Neural crest cell (in vitro differentiated cells): Measurements from ENCODE around the gene RAVER2. TPM values are rescaled to one million over a fixed set of nuclear protein-coding genes. Genes with fewer than 3 reads are reported as not detected.
A peak's percentile ranks its signal among the peaks of the same experiment; 100 is the strongest.
"Not testable (repeated sequence)": the region's sequence is repeated elsewhere in the genome, so short reads cannot be mapped to it uniquely, and the experiment has no call there.

Source experiments
- DNase-seq: peaks from one replicate; pipeline ENCODE4 v3.0.0; 2021; ENCODE audit warnings: low read depth, mixed read lengths, low spot score
- H3K27ac Mint-ChIP-seq: one replicate; pipeline ENCODE4 v1.8.0; 2021; ENCODE audit warnings: mild to moderate bottlenecking, mixed read lengths; ENCODE audit not compliant: unreplicated experiment
- H3K27me3 Mint-ChIP-seq: 2 replicates; pipeline ENCODE4 v1.8.0; 2021; ENCODE audit warnings: low read depth, mild to moderate bottlenecking, mixed read lengths
- H3K36me3 Mint-ChIP-seq: 2 replicates; pipeline ENCODE4 v1.8.0; 2021; ENCODE audit warnings: low read depth, mild to moderate bottlenecking, mixed read lengths
- H3K4me1 Mint-ChIP-seq: 2 replicates; pipeline ENCODE4 v1.8.0; 2021; ENCODE audit warnings: mixed read lengths
- H3K4me3 Mint-ChIP-seq: one replicate; pipeline ENCODE4 v1.8.0; 2021; ENCODE audit warnings: mild to moderate bottlenecking, mixed read lengths
- H3K9me3 Mint-ChIP-seq: 2 replicates; pipeline ENCODE4 v1.8.0; 2021; ENCODE audit warnings: mixed read lengths
- long read RNA-seq: library from polyadenylated mRNA; unstranded; transcript quantifications from one replicate; pipeline ENCODE4 v2.0.0, GENCODE V29; 2020
- total RNA-seq: library from RNA; stranded (reverse); gene quantifications from 2 replicates; pipeline ENCODE4 v1.2.1, GENCODE V29; 2021
- TF ChIP-seq, protein P1 (sequence below): fragments of 200-600 bp; sonication (generic); conservative IDR thresholded peaks from 2 replicates; pipeline ENCODE4 v1.5.0; 2021; ENCODE audit warnings: antibody characterized with exemption, mild to moderate bottlenecking

The RAVER2 gene, protein sequence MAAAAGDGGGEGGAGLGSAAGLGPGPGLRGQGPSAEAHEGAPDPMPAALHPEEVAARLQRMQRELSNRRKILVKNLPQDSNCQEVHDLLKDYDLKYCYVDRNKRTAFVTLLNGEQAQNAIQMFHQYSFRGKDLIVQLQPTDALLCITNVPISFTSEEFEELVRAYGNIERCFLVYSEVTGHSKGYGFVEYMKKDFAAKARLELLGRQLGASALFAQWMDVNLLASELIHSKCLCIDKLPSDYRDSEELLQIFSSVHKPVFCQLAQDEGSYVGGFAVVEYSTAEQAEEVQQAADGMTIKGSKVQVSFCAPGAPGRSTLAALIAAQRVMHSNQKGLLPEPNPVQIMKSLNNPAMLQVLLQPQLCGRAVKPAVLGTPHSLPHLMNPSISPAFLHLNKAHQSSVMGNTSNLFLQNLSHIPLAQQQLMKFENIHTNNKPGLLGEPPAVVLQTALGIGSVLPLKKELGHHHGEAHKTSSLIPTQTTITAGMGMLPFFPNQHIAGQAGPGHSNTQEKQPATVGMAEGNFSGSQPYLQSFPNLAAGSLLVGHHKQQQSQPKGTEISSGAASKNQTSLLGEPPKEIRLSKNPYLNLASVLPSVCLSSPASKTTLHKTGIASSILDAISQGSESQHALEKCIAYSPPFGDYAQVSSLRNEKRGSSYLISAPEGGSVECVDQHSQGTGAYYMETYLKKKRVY
- 27.5 and 27.8 TPM in 2 replicates for total RNA-seq
- long read RNA-seq, full-length matches to known transcripts, result 2 of 11 reads
- long read RNA-seq, partial matches to known transcripts, result 8 of 11 reads
- long read RNA-seq, other reads (novel, unspliced or antisense), result 1 of 11 reads

- DNase-seq, result peak; percentile 77
- peaks cover 8% of the 10 kb centered on the region for H3K27me3 Mint-ChIP-seq
- peaks cover 29% of the 10 kb centered on the region for H3K4me1 Mint-ChIP-seq
- H3K36me3 Mint-ChIP-seq, result no peaks in the 10 kb centered on the region
- H3K4me3 Mint-ChIP-seq, result peak within 1 kb of the TSS; percentile 98
- no peaks in the 10 kb centered on the region for H3K9me3 Mint-ChIP-seq
- peak within 1 kb of the TSS; percentile 87 for H3K27ac Mint-ChIP-seq
- TF ChIP-seq, protein P1, sequence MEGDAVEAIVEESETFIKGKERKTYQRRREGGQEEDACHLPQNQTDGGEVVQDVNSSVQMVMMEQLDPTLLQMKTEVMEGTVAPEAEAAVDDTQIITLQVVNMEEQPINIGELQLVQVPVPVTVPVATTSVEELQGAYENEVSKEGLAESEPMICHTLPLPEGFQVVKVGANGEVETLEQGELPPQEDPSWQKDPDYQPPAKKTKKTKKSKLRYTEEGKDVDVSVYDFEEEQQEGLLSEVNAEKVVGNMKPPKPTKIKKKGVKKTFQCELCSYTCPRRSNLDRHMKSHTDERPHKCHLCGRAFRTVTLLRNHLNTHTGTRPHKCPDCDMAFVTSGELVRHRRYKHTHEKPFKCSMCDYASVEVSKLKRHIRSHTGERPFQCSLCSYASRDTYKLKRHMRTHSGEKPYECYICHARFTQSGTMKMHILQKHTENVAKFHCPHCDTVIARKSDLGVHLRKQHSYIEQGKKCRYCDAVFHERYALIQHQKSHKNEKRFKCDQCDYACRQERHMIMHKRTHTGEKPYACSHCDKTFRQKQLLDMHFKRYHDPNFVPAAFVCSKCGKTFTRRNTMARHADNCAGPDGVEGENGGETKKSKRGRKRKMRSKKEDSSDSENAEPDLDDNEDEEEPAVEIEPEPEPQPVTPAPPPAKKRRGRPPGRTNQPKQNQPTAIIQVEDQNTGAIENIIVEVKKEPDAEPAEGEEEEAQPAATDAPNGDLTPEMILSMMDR, result peak; percentile 61
These were observed at the start of gene RAVER2 for GRCh38 chr1:64744492-64745180. Gene RAVER2 (plus strand): TSS chr1:64745075. CDS start chr1:64745173, 98 bp downstream.

DNA sequence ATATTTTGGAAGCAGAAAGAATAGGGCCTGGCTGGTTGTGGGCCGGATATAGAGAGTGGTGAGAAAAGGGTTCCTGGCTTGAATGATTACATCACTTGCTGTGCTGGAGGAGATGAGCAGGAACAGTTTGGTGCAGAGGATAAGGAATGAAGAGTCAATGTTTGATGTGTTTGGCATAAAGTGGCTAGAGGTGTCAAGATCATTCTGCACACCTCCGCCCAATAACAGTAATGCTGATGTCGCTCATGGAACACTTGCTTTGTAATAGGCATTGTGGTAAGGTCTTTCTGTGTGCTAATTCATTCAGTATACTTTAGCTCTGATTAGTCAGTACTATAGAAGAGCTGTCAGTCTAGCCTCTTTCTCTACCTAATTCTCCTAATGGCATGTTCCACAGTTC lies 48.0 kb upstream of the RAVER2 start:
- no peaks in the 10 kb centered on the region for H3K9me3 Mint-ChIP-seq
- H3K27ac Mint-ChIP-seq, result no peak overlapping the region
- H3K4me1 Mint-ChIP-seq, result peaks cover 21% of the 10 kb centered on the region
- peaks cover 3% of the 10 kb centered on the region for H3K36me3 Mint-ChIP-seq
- no peak overlapping the region for H3K4me3 Mint-ChIP-seq
- H3K27me3 Mint-ChIP-seq, result no peaks in the 10 kb centered on the region
- DNase-seq, result no peak
- TF ChIP-seq, protein P1, result no peak

DNA sequence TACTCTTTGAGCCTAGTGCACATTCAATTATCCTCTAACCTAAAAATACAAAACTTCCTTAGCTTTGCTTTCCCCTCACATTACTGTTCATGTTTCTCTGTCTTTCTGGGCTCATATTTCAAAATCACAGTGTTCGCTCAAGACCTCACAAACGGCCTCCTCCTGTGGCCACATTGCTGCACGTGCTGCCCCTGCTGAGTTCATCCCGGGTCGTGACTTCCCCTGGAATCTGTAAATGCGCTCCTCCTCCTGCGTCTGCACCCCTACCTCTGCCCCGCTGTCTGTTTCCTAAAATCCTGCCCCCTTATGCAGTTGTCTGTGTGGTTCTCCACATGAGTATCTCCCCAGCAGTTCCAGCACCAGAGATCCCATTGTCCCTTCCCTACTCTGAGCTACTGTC lies 45.5 kb upstream of the RAVER2 start:
- TF ChIP-seq, protein P1, result no peak
- H3K27ac Mint-ChIP-seq, result no peak overlapping the region

GRCh38 chr1:64701071-64701470 lies 43.8 kb upstream of the RAVER2 start:
- DNase-seq, result no peak
- H3K27ac Mint-ChIP-seq, result no peak overlapping the region
- H3K36me3 Mint-ChIP-seq, result no peaks in the 10 kb centered on the region
- H3K4me3 Mint-ChIP-seq, result no peak overlapping the region
- TF ChIP-seq, protein P1, result no peak
- peaks cover 16% of the 10 kb centered on the region for H3K4me1 Mint-ChIP-seq
- peaks cover 2% of the 10 kb centered on the region for H3K9me3 Mint-ChIP-seq
- H3K27me3 Mint-ChIP-seq, result no peaks in the 10 kb centered on the region

More for the DNA sequence above, 45.5 kb upstream of the RAVER2 start:
- Mint-ChIP-seq H3K36me3 (no peaks in the 10 kb centered on the region), H3K9me3 (peaks cover 2% of the 10 kb centered on the region), H3K4me1 (peaks cover 16% of the 10 kb centered on the region), H3K4me3 (no peak overlapping the region), H3K27me3 (no peaks in the 10 kb centered on the region)
- no peak for DNase-seq

DNA sequence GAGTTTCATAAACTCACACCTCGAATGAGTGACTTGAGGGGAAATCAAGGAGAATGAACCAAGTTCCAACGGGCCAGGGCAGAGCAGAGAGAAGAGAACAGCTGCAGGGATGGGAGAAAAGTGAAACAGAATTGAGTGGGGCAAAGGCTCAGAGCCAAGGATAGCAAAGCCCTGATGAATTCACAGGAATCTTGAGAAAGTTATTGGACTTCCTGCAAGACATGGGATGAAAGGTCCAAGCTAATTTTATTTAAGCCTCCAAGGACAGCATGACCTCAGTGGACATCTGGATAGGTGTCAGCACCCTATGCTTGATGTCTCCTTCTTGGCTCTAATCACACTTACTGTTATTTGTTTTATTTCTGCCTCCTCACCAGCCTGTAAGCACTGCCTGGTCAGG lies 43.0 kb upstream of the RAVER2 start:
- Mint-ChIP-seq H3K4me3 (no peak overlapping the region), H3K27me3 (no peaks in the 10 kb centered on the region), H3K36me3 (no peaks in the 10 kb centered on the region), H3K27ac (no peak overlapping the region), H3K4me1 (peaks cover 12% of the 10 kb centered on the region), H3K9me3 (peaks cover 2% of the 10 kb centered on the region)
- DNase-seq, result no peak
- TF ChIP-seq, protein P1, result no peak

DNA sequence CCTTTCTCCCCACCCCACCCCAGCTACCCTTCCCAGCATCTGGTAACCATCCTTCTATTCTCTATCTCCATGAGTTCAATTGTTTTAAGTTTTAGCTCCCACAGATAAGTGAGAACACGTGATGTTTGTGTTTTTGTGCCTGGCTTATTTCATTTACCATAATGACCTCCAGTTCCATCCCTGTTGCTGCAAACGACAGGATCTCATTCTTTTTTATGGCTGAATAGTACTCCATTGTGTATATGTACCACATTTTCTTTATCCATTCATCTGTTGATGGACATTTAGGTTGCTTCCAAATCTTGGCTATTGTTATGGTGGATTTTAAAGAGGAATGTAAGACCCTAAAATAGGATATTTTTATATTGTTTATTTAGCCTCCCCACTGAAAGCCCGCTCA lies 42.2 kb upstream of the RAVER2 start:
- H3K27me3 Mint-ChIP-seq, H3K4me3 Mint-ChIP-seq, H3K36me3 Mint-ChIP-seq, H3K4me1 Mint-ChIP-seq, DNase-seq, H3K9me3 Mint-ChIP-seq, H3K27ac Mint-ChIP-seq: not testable (repeated sequence)
